MCF 10A (cell line): ENCODE data around the gene SPINK7. TPM values are rescaled to one million over a fixed set of nuclear protein-coding genes. Genes with fewer than 3 reads are reported as not detected.
"Not testable (repeated sequence)": the region's sequence is repeated elsewhere in the genome, so short reads cannot be mapped to it uniquely, and the experiment has no call there.

Source experiments
- Bru-seq: library from RNA; stranded (reverse); fragments of 400-500 nt; gene quantifications from one replicate; lab custom pipeline; 2021; lab: Mats Ljungman, UMichigan
- BruChase-seq, 2 experiments: library from RNA; stranded (reverse); fragments of 400-500 nt; gene quantifications; one replicate each; lab custom pipeline; 2021; lab: Mats Ljungman, UMichigan
- BruUV-seq: library from RNA; stranded (reverse); fragments of 400-500 nt; replicated peaks from 2 replicates; lab custom pipeline; 2021; lab: Mats Ljungman, UMichigan
- CTCF ChIA-PET: fragments of 300-600 bp; sonication (Branson Sonifier 250); formaldehyde crosslinking; extraction: SDS; loops from one replicate; lab custom pipeline; 2021; ENCODE audit warnings: antibody characterized with exemption, inconsistent platforms; lab: Yijun Ruan, JAX
- POLR2A ChIA-PET: fragments of 300-600, 350-650 bp; sonication (Branson Sonifier 250); formaldehyde crosslinking; extraction: SDS; loops from one replicate; lab custom pipeline; 2020; ENCODE audit warnings: antibody characterized with exemption, inconsistent platforms; lab: Yijun Ruan, JAX
- DNase-seq: peaks from one replicate; pipeline ENCODE4 v3.0.0-alpha.2; 2018; ENCODE audit not compliant: unreplicated experiment
- H3K27ac Mint-ChIP-seq: one replicate; pipeline ENCODE4 v1.8.0; 2022; ENCODE audit warnings: mild to moderate bottlenecking, low read depth, mixed read lengths; ENCODE audit not compliant: unreplicated experiment
- H3K27me3 Mint-ChIP-seq: one replicate; pipeline ENCODE4 v1.8.0; 2022; ENCODE audit warnings: mixed read lengths; ENCODE audit not compliant: insufficient read depth, unreplicated experiment
- H3K36me3 Mint-ChIP-seq: one replicate; pipeline ENCODE4 v1.8.0; 2022; ENCODE audit warnings: mild to moderate bottlenecking, moderate library complexity, mixed read lengths; ENCODE audit not compliant: insufficient read depth, unreplicated experiment
- H3K4me1 Mint-ChIP-seq: one replicate; pipeline ENCODE4 v1.8.0; 2022; ENCODE audit warnings: mixed read lengths; ENCODE audit not compliant: insufficient read depth, unreplicated experiment
- H3K4me3 Mint-ChIP-seq: one replicate; pipeline ENCODE4 v1.8.0; 2022; ENCODE audit warnings: mild to moderate bottlenecking, moderate library complexity, mixed read lengths; ENCODE audit not compliant: unreplicated experiment
- H3K9me3 Mint-ChIP-seq: one replicate; pipeline ENCODE4 v1.8.0; 2022; ENCODE audit warnings: mixed read lengths; ENCODE audit not compliant: unreplicated experiment
- intact Hi-C: fragments of 100-400 bp; cut with micrococcal nuclease; formaldehyde crosslinking; loops from 2 replicates; pipeline ENCODE4 v1.14.1; 2022
- long read RNA-seq: library from polyadenylated mRNA; stranded (forward); transcript quantifications from one replicate; pipeline ENCODE4 v2.0.0, GENCODE V29; 2022
- total RNA-seq: library from RNA; stranded (reverse); gene quantifications from 2 replicates; pipeline ENCODE4 v1.2.3, GENCODE V29; 2022
- TF ChIP-seq, protein P1 (sequence below): fragments of 200-600 bp; IDR thresholded peaks from one replicate; pipeline ENCODE4 v1.8.0; 2022; ENCODE audit warnings: antibody characterized with exemption, mild to moderate bottlenecking; ENCODE audit not compliant: unreplicated experiment

SPINK7 gene
- not detected in 2 replicates for total RNA-seq
- Bru-seq, nascent RNA, result not detected
- BruChase-seq, experiment 1, labeled RNA remaining after a 6-hour chase, result not detected
- not detected for BruChase-seq, experiment 2, labeled RNA remaining after a 2-hour chase
- long read RNA-seq, result 0 reads

DNA sequence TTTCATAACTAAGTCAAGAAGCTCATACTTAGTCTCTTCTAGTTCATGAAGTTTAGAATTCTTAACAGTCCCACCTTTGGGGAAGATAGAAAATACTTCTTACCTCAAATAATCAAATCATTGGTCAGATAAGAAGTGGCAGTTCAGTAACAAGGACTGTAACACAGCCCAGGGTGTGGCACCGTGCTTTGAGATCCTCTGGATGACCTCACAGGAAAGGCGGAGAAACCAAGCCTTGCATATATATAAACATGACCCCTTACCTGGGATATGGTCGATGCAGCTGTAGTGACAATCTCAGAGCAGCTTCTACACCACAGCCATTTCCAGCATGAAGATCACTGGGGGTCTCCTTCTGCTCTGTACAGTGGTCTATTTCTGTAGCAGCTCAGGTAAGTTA is at the start of gene SPINK7:
TSS of gene SPINK7 (plus strand) at position 271 of the 400 bp plus-strand sequence. CDS start at position 332, 61 bp downstream.
- TF ChIP-seq, protein P1, sequence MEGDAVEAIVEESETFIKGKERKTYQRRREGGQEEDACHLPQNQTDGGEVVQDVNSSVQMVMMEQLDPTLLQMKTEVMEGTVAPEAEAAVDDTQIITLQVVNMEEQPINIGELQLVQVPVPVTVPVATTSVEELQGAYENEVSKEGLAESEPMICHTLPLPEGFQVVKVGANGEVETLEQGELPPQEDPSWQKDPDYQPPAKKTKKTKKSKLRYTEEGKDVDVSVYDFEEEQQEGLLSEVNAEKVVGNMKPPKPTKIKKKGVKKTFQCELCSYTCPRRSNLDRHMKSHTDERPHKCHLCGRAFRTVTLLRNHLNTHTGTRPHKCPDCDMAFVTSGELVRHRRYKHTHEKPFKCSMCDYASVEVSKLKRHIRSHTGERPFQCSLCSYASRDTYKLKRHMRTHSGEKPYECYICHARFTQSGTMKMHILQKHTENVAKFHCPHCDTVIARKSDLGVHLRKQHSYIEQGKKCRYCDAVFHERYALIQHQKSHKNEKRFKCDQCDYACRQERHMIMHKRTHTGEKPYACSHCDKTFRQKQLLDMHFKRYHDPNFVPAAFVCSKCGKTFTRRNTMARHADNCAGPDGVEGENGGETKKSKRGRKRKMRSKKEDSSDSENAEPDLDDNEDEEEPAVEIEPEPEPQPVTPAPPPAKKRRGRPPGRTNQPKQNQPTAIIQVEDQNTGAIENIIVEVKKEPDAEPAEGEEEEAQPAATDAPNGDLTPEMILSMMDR, result no peak
- DNase-seq, result no peak
- peaks cover 16% of the 10 kb centered on the region for H3K9me3 Mint-ChIP-seq
- H3K27ac Mint-ChIP-seq, result no peak within 1 kb of the TSS
- POLR2A ChIA-PET, result interaction anchor here (1.0 kb wide), 1 partner anchor 12 kb away, joined by 3 read pairs; no protein-coding TSS in a partner anchor
- intact Hi-C loops, result no loop called here
- no TSS peak for BruUV-seq
- CTCF ChIA-PET, result interaction anchor here (0.5 to 0.9 kb wide), 4 partner anchors 18 to 419 kb away, joined by 3 to 4 read pairs (median 3); no protein-coding TSS in a partner anchor
- H3K4me3 Mint-ChIP-seq, result no peak within 1 kb of the TSS
- no peaks in the 10 kb centered on the region for H3K27me3 Mint-ChIP-seq
- H3K4me1 Mint-ChIP-seq, result no peaks in the 10 kb centered on the region
- H3K36me3 Mint-ChIP-seq, result no peaks in the 10 kb centered on the region

DNA sequence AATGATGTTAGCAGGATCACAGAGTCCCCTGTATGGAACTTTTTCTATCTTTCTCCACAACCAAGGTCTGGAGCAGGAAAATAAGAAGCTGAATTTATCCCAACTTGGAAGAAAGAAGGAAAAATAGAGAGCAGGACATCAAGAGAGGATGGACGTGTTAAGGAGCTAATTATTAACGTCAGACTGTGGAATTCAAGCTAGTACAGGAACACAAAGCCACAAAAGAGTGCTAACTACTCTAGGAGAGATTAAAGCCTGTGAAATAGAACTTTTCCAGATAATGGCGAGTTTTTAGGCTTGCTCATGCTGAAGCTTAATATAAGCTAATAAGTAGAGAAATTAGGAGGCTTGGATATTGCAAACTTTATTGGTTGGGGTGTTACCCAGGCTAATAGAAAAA is 44.3 kb upstream of the SPINK7 start:
- intact Hi-C loops, result no loop called here
- POLR2A ChIA-PET, result interaction anchor here (0.6 to 1.1 kb wide), 2 partner anchors 91 to 460 kb away, joined by 3 read pairs; no protein-coding TSS in a partner anchor
- no TSS peak for BruUV-seq
- H3K4me3 Mint-ChIP-seq, result no peak overlapping the region
- TF ChIP-seq, protein P1, result no peak
- peaks cover 16% of the 10 kb centered on the region for H3K4me1 Mint-ChIP-seq
- H3K27me3 Mint-ChIP-seq, result no peaks in the 10 kb centered on the region
- DNase-seq, result no peak
- CTCF ChIA-PET, result interaction anchor here (0.6 to 0.7 kb wide), 2 partner anchors 76 to 1094 kb away, joined by 3 to 4 read pairs; no protein-coding TSS in a partner anchor
- H3K36me3 Mint-ChIP-seq, result no peaks in the 10 kb centered on the region
- peaks cover 7% of the 10 kb centered on the region for H3K9me3 Mint-ChIP-seq
- H3K27ac Mint-ChIP-seq, result peak overlapping the region; percentile 37

DNA sequence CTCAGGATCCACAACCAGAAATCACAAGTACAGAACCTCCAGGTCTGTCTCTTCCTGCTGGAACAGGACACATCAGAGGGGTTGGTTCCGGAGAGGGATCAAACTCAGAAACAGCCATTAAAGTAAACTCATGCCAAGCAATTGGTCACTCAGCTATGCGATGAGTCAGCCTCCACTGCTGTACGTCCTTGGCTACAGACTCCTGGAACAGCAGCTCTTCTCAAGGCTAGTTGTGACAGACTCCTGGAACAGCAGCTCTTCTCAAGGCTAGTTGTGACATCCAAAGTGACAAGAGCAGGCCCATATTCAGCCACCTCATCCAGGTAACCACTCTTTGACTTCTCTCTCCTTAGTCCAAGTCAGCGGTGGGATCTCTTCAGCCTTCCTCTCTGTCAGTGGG is 43.7 kb upstream of the SPINK7 start, which contains the start of gene SPINK13:
TSS of gene SPINK13 (plus strand) at position 229 of the 400 bp plus-strand sequence. CDS start 1,279 bp downstream, outside the sequence.
- H3K27me3 Mint-ChIP-seq, result no peaks in the 10 kb centered on the region
- peak within 1 kb of the TSS; percentile 37 for H3K27ac Mint-ChIP-seq
- H3K4me1 Mint-ChIP-seq, result peaks cover 16% of the 10 kb centered on the region
- ChIA-PET POLR2A (interaction anchor here (0.6 to 1.1 kb wide), 3 partner anchors 92 to 459 kb away, joined by 3 read pairs; no protein-coding TSS in a partner anchor), CTCF (interaction anchor here (0.7 to 2.8 kb wide), 2 partner anchors 13 to 23 kb away, joined by 3 to 12 read pairs; no protein-coding TSS in a partner anchor)
- no TSS peak for BruUV-seq
- DNase-seq, result peak; percentile 84
- H3K9me3 Mint-ChIP-seq, result peaks cover 5% of the 10 kb centered on the region
- H3K36me3 Mint-ChIP-seq, result no peaks in the 10 kb centered on the region
- intact Hi-C loops, result no loop called here
- no peak within 1 kb of the TSS for H3K4me3 Mint-ChIP-seq
- TF ChIP-seq, protein P1, result no peak

DNA sequence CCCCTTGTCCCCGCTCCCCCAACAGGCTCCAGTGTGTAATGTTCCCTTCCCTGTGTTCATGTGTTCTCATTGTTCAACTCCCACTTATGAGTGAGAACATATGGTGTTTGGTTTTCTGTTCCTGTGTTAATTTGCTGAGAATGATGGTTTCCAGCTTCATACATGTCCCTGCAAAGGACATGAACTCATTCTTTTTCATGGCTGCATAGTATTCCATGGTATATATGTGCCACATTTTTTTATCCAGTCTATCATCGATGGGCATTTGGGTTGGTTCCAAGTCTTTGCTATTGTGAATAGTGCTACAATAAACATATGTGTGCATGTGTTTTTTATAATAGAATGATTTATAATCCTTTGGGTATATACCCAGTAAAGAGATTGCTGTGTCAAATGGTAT is 37.1 kb upstream of the SPINK7 start:
- intact Hi-C loops, H3K4me3 Mint-ChIP-seq, BruUV-seq, H3K27ac Mint-ChIP-seq, H3K36me3 Mint-ChIP-seq, DNase-seq, H3K4me1 Mint-ChIP-seq, POLR2A ChIA-PET, H3K27me3 Mint-ChIP-seq: not testable (repeated sequence)
- CTCF ChIA-PET, result interaction anchor here (0.8 kb wide), 1 partner anchor 102 kb away, joined by 3 read pairs; no protein-coding TSS in a partner anchor
- peaks cover 13% of the 10 kb centered on the region for H3K9me3 Mint-ChIP-seq

DNA sequence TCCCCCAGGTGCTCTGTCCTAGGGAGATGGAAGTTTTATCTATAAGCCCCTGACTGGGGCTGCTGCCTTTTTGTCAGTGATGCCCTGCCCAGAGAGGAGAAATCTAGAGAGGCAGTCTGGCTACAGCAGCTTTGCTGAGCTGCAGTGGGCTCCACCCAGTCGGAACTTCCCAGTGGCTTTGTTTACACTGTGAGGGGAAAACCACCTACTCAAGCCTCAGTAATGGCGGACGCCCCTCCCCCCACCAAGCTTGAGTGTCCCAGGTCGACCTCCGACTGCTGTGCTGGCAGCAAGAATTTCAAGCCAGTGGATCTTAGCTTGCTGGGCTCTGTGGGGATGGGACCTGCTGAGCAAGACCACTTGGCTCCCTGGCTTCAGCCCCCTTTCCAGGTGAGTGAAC is 31.3 kb upstream of the SPINK7 start:
- H3K4me1 Mint-ChIP-seq, H3K27me3 Mint-ChIP-seq, H3K36me3 Mint-ChIP-seq, H3K4me3 Mint-ChIP-seq, POLR2A ChIA-PET, intact Hi-C loops, BruUV-seq, H3K27ac Mint-ChIP-seq, DNase-seq: not testable (repeated sequence)
- CTCF ChIA-PET, result interaction anchor here (0.5 to 5.1 kb wide), 4 partner anchors 10 to 450 kb away, joined by 3 to 25 read pairs (median 4); no protein-coding TSS in a partner anchor
- peaks cover 13% of the 10 kb centered on the region for H3K9me3 Mint-ChIP-seq

DNA sequence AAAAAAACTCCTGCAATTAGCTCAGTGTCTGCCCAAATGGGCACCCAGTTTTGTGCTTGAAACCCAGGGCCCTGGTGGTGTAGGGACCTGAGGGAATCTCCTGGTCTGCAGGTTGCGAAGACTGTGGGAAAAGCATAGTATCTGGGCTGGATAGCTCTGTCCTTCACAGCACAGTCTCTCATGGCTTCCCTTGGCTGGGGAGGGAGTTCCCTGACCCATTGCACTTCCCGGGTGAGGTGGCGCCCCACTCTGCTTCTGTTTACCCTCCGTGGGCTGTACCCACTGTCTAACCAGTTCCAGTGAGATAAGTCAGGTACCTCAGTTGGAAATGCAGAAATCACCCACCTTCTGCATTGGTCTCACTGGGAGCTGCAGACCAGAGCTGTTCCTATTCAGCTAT is 30.9 kb upstream of the SPINK7 start:
- DNase-seq, H3K4me1 Mint-ChIP-seq, H3K36me3 Mint-ChIP-seq, H3K4me3 Mint-ChIP-seq, H3K27ac Mint-ChIP-seq, BruUV-seq, H3K27me3 Mint-ChIP-seq, intact Hi-C loops, POLR2A ChIA-PET: not testable (repeated sequence)
- CTCF ChIA-PET, result interaction anchor here (0.5 to 5.1 kb wide), 4 partner anchors 9 to 450 kb away, joined by 3 to 25 read pairs (median 4); no protein-coding TSS in a partner anchor
- peaks cover 13% of the 10 kb centered on the region for H3K9me3 Mint-ChIP-seq
